H9 (cell line): ENCODE data around the gene TM9SF3. TPM values are rescaled to one million over a fixed set of nuclear protein-coding genes. Genes with fewer than 3 reads are reported as not detected.

Source experiments
- DNase-seq: peaks from one replicate; pipeline ENCODE4 v3.0.0-alpha.2; 2017
- H2AFZ ChIP-seq: one replicate; pipeline ENCODE4 v1.6.1; 2013; ENCODE audit warnings: mild to moderate bottlenecking, low read length, control low read depth, moderate library complexity
- H2AK5ac ChIP-seq: 2 replicates; pipeline ENCODE4 v1.6.1; 2013; ENCODE audit warnings: low read length, control low read depth, mixed read lengths; ENCODE audit not compliant: insufficient read length
- H2BK120ac ChIP-seq: one replicate; pipeline ENCODE4 v1.6.1; 2013; ENCODE audit warnings: low read depth, mild to moderate bottlenecking, low read length, control low read depth, inconsistent platforms; ENCODE audit not compliant: poor library complexity, severe bottlenecking
- H2BK12ac ChIP-seq: 2 replicates; pipeline ENCODE4 v1.6.1; 2013; ENCODE audit warnings: low read length, control low read depth, mixed read lengths, low read depth; ENCODE audit not compliant: insufficient read length
- H2BK15ac ChIP-seq: 2 replicates; pipeline ENCODE4 v1.6.1; 2013; ENCODE audit warnings: low read depth, low read length, control low read depth
- H2BK20ac ChIP-seq: one replicate; pipeline ENCODE4 v1.6.1; 2013; ENCODE audit warnings: low read depth, mild to moderate bottlenecking, low read length, control low read depth, inconsistent platforms; ENCODE audit not compliant: poor library complexity, severe bottlenecking
- H2BK5ac ChIP-seq: 2 replicates; pipeline ENCODE4 v1.6.1; 2013; ENCODE audit warnings: low read length, control low read depth, mixed read lengths; ENCODE audit not compliant: insufficient read length
- H3K14ac ChIP-seq: 2 replicates; pipeline ENCODE4 v1.6.1; 2013; ENCODE audit warnings: low read length, control low read depth; ENCODE audit not compliant: insufficient read depth
- H3K18ac ChIP-seq: 2 replicates; pipeline ENCODE4 v1.6.1; 2013; ENCODE audit warnings: low read depth, mild to moderate bottlenecking, mixed read lengths, low read length, control low read depth; ENCODE audit not compliant: insufficient read length
- H3K23ac ChIP-seq: 2 replicates; pipeline ENCODE4 v1.6.1; 2013; ENCODE audit warnings: low read length, control low read depth, mixed read lengths, low read depth; ENCODE audit not compliant: insufficient read length
- H3K23me2 ChIP-seq: 2 replicates; pipeline ENCODE4 v1.6.1; 2013; ENCODE audit warnings: low read depth, mild to moderate bottlenecking, mixed read lengths, low read length, control low read depth; ENCODE audit not compliant: insufficient read length, poor library complexity, severe bottlenecking
- H3K27ac ChIP-seq: 2 replicates; pipeline ENCODE4 v1.5.1; 2013; ENCODE audit warnings: low read length, control low read depth, mixed read lengths, low read depth; ENCODE audit not compliant: insufficient read length
- H3K27me3 ChIP-seq: 2 replicates; pipeline ENCODE4 v1.6.1; 2013; ENCODE audit warnings: low read length, control low read depth, inconsistent platforms; ENCODE audit not compliant: insufficient read depth
- H3K4ac ChIP-seq: 2 replicates; pipeline ENCODE4 v1.6.1; 2013; ENCODE audit warnings: low read depth, mild to moderate bottlenecking, control low read depth, inconsistent platforms, low read length, moderate library complexity
- H3K4me1 ChIP-seq: 2 replicates; pipeline ENCODE4 v1.6.1; 2013; ENCODE audit warnings: low read length, control low read depth, inconsistent platforms; ENCODE audit not compliant: insufficient read depth
- H3K4me2 ChIP-seq: 2 replicates; pipeline ENCODE4 v1.6.1; 2013; ENCODE audit warnings: low read length, control low read depth, mixed read lengths; ENCODE audit not compliant: insufficient read length, insufficient read depth
- H3K56ac ChIP-seq: 2 replicates; pipeline ENCODE4 v1.6.1; 2013; ENCODE audit warnings: low read depth, mild to moderate bottlenecking, mixed read lengths, low read length, control low read depth; ENCODE audit not compliant: insufficient read length
- H3K79me1 ChIP-seq: 2 replicates; pipeline ENCODE4 v1.6.1; 2013; ENCODE audit warnings: low read depth, mild to moderate bottlenecking, moderate library complexity, low read length, control low read depth, inconsistent platforms; ENCODE audit not compliant: insufficient read depth, poor library complexity, severe bottlenecking
- H3K79me2 ChIP-seq: 2 replicates; pipeline ENCODE4 v1.6.1; 2013; ENCODE audit warnings: low read length, control low read depth, inconsistent platforms; ENCODE audit not compliant: insufficient read depth
- H3K9ac ChIP-seq: 2 replicates; pipeline ENCODE4 v1.6.1; 2013; ENCODE audit warnings: low read length, control low read depth, mixed read lengths; ENCODE audit not compliant: insufficient read length; ENCODE audit errors: extremely low read depth
- H3K9me3 ChIP-seq: one replicate; pipeline ENCODE4 v1.6.1; 2013; ENCODE audit warnings: low read depth, low read length, inconsistent platforms; ENCODE audit not compliant: control insufficient read depth
- H3T11ph ChIP-seq: one replicate; pipeline ENCODE4 v1.6.1; 2013; ENCODE audit warnings: mild to moderate bottlenecking, low read length, control low read depth, inconsistent platforms
- H4K20me1 ChIP-seq: one replicate; pipeline ENCODE4 v1.6.1; 2013; ENCODE audit not compliant: control insufficient read depth, insufficient read length, insufficient read depth
- H4K5ac ChIP-seq: 2 replicates; pipeline ENCODE4 v1.6.1; 2013; ENCODE audit warnings: low read depth, mild to moderate bottlenecking, mixed read lengths, low read length, control low read depth; ENCODE audit not compliant: insufficient read length
- H4K8ac ChIP-seq: replicated peaks from 2 replicates; pipeline ENCODE4 v1.6.1; 2013; ENCODE audit warnings: low read length, control low read depth, mixed read lengths, low read depth; ENCODE audit not compliant: insufficient read length
- H4K91ac ChIP-seq: 2 replicates; pipeline ENCODE4 v1.6.1; 2013; ENCODE audit warnings: low read depth, mild to moderate bottlenecking, moderate library complexity, mixed read lengths, low read length, control low read depth; ENCODE audit not compliant: insufficient read length
- H3K27ac Mint-ChIP-seq, 3 experiments: 2 replicates in 2 of 3; 3 replicates in 1 of 3; pipeline ENCODE4 v1.8.0; 2020 to 2021; ENCODE audit warnings: mixed read lengths in 3 of 3, mild to moderate bottlenecking in 1 of 3, moderate library complexity in 1 of 3
- H3K27me3 Mint-ChIP-seq: 2 replicates; pipeline ENCODE4 v1.8.0; 2021; ENCODE audit warnings: low read depth, mild to moderate bottlenecking, moderate library complexity, mixed read lengths
- H3K36me3 Mint-ChIP-seq, 3 experiments: 2 replicates in 2 of 3; 3 replicates in 1 of 3; pipeline ENCODE4 v1.8.0; 2020 to 2021; ENCODE audit warnings: low read depth in 3 of 3, mixed read lengths in 3 of 3; ENCODE audit not compliant: insufficient read depth in 1 of 3
- H3K4me1 Mint-ChIP-seq, 2 experiments: 2 replicates each; pipeline ENCODE4 v1.8.0; 2020; ENCODE audit warnings: mixed read lengths in 2 of 2
- H3K4me3 Mint-ChIP-seq, 2 experiments: 2 replicates in 1 of 2; 3 replicates in 1 of 2; pipeline ENCODE4 v1.8.0; 2020 to 2021; ENCODE audit warnings: mild to moderate bottlenecking in 2 of 2, mixed read lengths in 2 of 2, moderate library complexity in 1 of 2
- H3K9me3 Mint-ChIP-seq, 2 experiments: 2 replicates in 1 of 2; 3 replicates in 1 of 2; pipeline ENCODE4 v1.8.0; 2020; ENCODE audit warnings: mild to moderate bottlenecking in 2 of 2, mixed read lengths in 2 of 2, moderate library complexity in 1 of 2
- WGBS: extraction: QIAGEN DNeasy Blood & Tissue Kit; methylation state at CpG from one replicate; pipeline ENCODE4 v1.1.7; 2013; ENCODE audit warnings: missing lambda C conversion rate, low lambda C conversion rate, mixed read lengths; ENCODE audit not compliant: insufficient read length; ENCODE audit errors: extremely low coverage; 5-methylcytosine and 5-hydroxymethylcytosine counted together
- total RNA-seq: library from RNA; stranded (reverse); gene quantifications from 2 replicates; pipeline ENCODE4 v1.2.1, GENCODE V29; 2021
- TF ChIP-seq, protein P1 (sequence below): fragments of 200-600 bp; sonication (generic); conservative IDR thresholded peaks from 3 replicates; pipeline ENCODE4 v1.8.0; 2021; ENCODE audit warnings: antibody characterized with exemption, mild to moderate bottlenecking

The TM9SF3 gene
- total RNA-seq, 1 experiment from 2014 or later: 120 TPM

DNA sequence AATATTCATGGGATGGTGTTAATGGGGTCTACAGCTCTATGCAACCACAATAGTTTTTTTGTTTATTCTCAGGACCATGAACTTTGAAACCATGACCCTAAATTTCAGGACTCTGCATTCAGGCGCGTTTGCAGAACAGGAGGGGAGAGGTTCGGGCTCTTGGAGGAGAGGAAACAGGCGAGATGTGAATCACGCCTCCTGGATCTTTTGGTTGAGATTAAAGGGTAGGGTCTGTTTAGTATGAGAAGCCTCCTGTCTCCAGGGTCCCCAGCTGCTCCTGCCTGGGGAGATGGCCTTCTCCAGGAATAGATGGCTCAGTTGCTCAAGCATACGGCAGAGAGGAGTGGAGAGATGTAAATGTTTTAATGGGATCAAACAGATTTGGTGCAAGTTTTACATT is 91.3 kb downstream of the TM9SF3 start:
- no peaks in the 10 kb centered on the region for H4K20me1 ChIP-seq
- no peak overlapping the region for H2BK12ac ChIP-seq
- H2BK5ac ChIP-seq: no peak overlapping the region
- H2BK120ac ChIP-seq: no peak overlapping the region
- H3K23ac ChIP-seq: no peak overlapping the region
- H3K4me1 ChIP-seq: no peaks in the 10 kb centered on the region
- H3K79me2 ChIP-seq: no peaks in the 10 kb centered on the region
- Mint-ChIP-seq H3K9me3 (no peaks in the 10 kb centered on the region), H3K27ac (no peak overlapping the region), H3K4me3 (no peak overlapping the region), H3K36me3 (no peaks in the 10 kb centered on the region; a peak in 1 of 7 replicates), H3K27me3 (peaks cover 7% of the 10 kb centered on the region), H3K4me1 (peaks cover 5 to 9% of the 10 kb centered on the region in 2 experiments; a peak in 3 of 4 replicates)
- no peak overlapping the region for H3K4me2 ChIP-seq
- no peak overlapping the region for H3K18ac ChIP-seq
- no peak overlapping the region for H4K8ac ChIP-seq
- no peak overlapping the region for H2AK5ac ChIP-seq
- H4K91ac ChIP-seq: no peak overlapping the region
- no CpG with 5 or more reads among the region's 6 CpGs for WGBS
- no peak overlapping the region for H3K14ac ChIP-seq
- no peak overlapping the region for H3K56ac ChIP-seq
- no peak overlapping the region for H3K9ac ChIP-seq
- no peaks in the 10 kb centered on the region for H3K27me3 ChIP-seq
- H3K23me2 ChIP-seq: no peaks in the 10 kb centered on the region
- no peaks in the 10 kb centered on the region for H3K79me1 ChIP-seq
- H4K5ac ChIP-seq: no peak overlapping the region
- DNase-seq: no peak
- H3K9me3 ChIP-seq: no peaks in the 10 kb centered on the region
- H3K4ac ChIP-seq: no peak overlapping the region
- TF ChIP-seq, protein P1, sequence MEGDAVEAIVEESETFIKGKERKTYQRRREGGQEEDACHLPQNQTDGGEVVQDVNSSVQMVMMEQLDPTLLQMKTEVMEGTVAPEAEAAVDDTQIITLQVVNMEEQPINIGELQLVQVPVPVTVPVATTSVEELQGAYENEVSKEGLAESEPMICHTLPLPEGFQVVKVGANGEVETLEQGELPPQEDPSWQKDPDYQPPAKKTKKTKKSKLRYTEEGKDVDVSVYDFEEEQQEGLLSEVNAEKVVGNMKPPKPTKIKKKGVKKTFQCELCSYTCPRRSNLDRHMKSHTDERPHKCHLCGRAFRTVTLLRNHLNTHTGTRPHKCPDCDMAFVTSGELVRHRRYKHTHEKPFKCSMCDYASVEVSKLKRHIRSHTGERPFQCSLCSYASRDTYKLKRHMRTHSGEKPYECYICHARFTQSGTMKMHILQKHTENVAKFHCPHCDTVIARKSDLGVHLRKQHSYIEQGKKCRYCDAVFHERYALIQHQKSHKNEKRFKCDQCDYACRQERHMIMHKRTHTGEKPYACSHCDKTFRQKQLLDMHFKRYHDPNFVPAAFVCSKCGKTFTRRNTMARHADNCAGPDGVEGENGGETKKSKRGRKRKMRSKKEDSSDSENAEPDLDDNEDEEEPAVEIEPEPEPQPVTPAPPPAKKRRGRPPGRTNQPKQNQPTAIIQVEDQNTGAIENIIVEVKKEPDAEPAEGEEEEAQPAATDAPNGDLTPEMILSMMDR: no peak
- H2BK15ac ChIP-seq: no peak overlapping the region
- H3K27ac ChIP-seq: no peak overlapping the region
- no peak overlapping the region for H3T11ph ChIP-seq
- no peak overlapping the region for H2BK20ac ChIP-seq
- H2AFZ ChIP-seq: no peak overlapping the region
